Epithelial cell of proximal tubule (primary cell): Measurements from ENCODE around the gene RIPOR3. TPM values are rescaled to one million over a fixed set of nuclear protein-coding genes. Genes with fewer than 3 reads are reported as not detected.

Experiments
- DNase-seq: peaks from one replicate; pipeline ENCODE4 v3.0.0-alpha.2; 2011; ENCODE audit warnings: low read depth
- H3K4me3 ChIP-seq: 2 replicates; pipeline ENCODE4 v1.5.1; 2011; ENCODE audit warnings: low read depth, mild to moderate bottlenecking, low read length
- total RNA-seq: library from RNA; depleted of rRNA; stranded (reverse); fragments of >200 nt; gene quantifications from 2 replicates; pipeline ENCODE4 v1.2.3, GENCODE V29; 2015
- TF ChIP-seq, protein P1 (sequence below): conservative IDR thresholded peaks from 2 replicates; pipeline ENCODE4 v1.5.1; 2012; ENCODE audit warnings: low read depth, mild to moderate bottlenecking, low read length

RIPOR3 gene
- total RNA-seq, 1 donor from 2014 or later, result 1.8 TPM

DNA sequence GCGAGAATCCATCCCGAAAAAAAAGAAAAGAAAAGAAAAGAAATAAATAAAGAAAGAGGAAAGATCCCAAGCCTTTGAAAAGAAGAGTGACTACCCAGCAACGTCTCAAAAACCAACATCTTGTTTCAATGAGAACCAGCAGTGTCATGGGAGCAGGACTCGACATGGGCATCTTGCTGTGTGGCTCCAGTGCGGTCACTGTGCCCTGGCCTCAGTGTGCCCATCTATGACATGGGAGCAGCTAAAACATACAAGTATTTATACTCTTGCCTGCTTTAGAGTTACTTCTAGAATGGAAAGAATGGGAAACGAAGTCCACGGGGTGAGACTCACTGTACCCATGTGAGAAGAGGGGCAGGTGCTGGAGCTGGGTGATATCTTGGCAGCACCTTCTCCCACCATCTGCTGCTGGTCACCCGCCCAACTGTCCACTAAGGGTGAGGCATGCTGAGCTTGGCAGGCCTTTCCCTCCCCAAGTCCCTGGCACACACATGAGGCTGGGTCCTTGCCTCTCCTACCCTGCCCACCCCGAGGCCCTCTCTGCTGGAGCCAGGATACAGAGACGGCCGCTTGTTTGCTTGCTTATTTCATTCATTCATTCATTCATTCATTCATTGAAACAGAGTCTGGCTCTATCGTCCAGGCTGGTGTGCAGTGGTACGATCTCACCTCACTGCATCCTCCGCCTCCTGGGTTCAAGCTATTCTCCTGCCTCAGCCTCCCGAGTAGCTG lies 77.7 kb downstream of the RIPOR3 start:
- no peak overlapping the region for H3K4me3 ChIP-seq
- no peak for DNase-seq
- TF ChIP-seq, protein P1, sequence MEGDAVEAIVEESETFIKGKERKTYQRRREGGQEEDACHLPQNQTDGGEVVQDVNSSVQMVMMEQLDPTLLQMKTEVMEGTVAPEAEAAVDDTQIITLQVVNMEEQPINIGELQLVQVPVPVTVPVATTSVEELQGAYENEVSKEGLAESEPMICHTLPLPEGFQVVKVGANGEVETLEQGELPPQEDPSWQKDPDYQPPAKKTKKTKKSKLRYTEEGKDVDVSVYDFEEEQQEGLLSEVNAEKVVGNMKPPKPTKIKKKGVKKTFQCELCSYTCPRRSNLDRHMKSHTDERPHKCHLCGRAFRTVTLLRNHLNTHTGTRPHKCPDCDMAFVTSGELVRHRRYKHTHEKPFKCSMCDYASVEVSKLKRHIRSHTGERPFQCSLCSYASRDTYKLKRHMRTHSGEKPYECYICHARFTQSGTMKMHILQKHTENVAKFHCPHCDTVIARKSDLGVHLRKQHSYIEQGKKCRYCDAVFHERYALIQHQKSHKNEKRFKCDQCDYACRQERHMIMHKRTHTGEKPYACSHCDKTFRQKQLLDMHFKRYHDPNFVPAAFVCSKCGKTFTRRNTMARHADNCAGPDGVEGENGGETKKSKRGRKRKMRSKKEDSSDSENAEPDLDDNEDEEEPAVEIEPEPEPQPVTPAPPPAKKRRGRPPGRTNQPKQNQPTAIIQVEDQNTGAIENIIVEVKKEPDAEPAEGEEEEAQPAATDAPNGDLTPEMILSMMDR, result no peak

DNA sequence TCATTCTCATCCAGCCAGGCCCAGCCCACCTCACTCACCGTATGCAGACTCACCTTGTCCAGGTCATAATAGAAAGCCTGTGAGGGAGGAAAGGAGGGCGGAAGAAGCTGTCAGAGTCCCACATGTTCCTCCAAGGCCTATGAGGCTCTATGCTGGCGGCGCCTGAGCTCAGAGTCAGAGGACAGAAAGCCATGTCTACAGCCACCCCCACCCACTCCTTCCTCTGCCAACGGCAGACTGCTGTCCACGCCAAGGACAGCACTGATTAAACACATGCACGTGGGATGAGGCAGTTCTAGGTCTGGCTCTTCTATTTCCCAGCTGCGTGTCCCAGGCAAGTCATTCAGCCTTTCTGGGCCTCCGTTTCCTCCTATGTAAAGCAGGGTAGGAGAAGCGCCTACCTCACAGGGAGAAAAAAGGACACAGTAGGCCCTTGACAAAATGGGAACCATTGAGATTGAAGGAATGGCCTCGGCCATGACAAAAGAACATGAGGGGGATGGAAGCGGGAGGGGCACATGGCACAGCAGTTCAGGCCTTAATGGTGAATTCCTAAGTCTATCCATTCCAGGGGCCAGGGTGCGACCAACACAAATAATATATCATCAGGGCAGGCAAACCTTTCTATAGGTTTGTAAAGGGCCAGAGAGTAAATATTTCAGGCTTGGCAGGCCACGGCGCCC lies 80.1 kb downstream of the RIPOR3 start:
- TF ChIP-seq, protein P1, result no peak
- no peak overlapping the region for H3K4me3 ChIP-seq
- DNase-seq, result no peak

DNA sequence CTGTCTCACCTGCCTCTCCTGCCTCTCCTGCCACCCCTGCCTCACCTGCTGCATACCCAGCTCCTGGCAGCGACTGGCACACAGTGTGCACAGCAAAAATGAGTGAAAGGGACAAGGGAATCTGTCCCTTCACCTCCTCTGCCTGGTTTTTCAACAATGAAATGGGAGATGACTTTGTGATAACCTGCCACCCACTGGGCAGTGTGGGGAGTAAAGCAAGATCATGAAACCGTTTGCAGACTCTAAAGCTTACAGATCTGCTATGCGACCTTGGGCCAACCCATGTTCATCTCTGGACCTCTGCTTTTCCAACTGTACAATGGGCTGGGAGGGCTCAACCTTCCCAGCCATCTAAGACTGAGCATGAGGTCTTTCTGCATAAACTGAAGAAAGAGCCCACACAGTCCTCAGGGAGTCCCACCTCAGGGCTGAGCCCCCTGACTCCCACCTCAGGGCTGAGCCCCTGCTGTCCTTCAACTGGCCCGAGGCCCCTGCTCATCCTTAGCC lies 81.1 kb downstream of the RIPOR3 start:
- DNase-seq, result no peak
- TF ChIP-seq, protein P1, result peak; percentile 12
- no peak overlapping the region for H3K4me3 ChIP-seq

DNA sequence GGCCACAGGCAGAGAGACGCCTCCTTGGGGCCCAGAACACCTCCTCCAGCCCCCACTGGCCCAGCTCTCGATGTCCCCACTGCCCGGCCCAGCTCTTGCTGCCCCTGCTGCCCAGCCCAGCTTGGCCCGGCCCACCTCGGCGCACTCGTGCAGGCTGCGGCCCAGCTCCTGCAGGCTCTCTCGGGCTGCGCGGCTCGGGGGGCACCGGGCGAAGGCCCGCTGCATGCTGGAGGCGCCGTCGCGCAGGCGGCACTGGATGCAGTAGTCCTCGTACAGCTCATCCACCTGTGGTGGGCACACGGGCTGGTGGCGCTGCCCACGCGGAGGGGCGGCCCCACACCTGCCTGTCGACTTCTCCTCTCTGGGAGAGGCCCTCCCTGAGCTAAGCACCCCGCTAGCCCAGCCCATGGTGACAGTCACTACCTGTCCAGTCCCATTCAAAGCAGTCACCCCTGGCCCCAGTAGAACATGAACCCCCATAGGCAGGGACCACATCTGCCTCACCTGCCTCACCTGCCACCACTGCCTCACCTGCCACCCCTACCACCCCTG lies 81.8 kb downstream of the RIPOR3 start:
- DNase-seq, result no peak
- TF ChIP-seq, protein P1, result no peak
- no peak overlapping the region for H3K4me3 ChIP-seq

DNA sequence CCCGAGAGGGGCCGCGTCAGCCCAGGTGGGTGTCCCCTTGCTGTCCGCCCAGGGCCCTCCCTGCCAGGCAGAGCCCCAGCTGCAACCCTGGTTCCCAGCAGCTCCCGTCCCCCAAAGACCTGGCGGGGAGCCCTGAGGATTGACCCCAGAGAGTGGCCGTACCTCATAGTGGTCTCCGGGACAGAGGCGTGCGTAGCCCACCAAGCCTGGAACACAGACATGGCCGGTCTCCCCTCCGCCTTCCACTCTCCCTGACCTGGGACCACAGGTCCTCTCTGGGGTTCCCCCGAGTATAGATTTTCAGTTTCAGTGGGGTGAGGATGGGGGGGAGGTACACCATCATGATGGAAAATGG lies 82.6 kb downstream of the RIPOR3 start:
- TF ChIP-seq, protein P1, result no peak
- DNase-seq, result no peak

DNA sequence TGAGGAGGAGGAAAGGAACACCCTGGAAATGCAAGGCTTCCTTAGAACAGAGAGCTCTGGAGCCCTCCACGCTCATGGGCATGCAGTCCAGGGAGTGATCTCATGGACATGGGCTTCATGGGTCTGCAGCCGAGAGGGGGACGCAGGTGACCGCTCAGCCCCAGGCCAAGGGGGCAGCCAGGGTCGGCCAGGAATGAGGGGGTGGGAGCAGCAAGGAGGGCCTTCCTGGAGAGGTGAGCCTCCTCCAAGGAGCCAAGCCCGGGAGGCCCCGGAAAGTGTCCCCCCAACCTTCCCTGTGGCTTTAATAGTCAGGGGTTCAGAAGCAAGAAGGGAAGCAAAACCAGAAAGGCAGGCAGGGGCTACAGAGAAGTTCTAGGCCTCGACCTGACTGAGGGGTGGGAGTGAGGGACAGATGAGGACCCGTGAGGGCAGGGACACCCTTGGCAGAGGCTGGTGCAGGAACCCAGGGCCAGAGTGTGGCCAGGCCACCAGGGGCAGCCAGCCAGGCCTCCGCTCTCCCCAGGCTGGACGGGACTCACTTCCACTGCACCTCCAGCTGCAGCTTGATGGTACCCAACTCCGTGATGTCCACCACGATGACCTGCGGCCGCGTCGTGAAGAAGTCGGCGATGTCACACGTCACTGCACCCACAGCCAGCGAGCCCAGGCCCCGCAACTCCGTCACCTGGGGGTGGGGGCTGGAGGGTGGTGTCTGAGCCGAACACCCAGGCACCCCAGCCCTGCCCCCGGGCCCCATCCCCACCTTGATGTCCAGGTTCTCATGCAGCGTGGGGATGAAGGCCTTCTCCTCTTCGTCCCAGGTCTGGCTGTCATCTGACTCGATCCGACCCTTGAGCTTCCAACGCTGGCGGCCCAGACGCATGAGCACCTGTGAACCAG lies 83.2 kb downstream of the RIPOR3 start:
- TF ChIP-seq, protein P1, result no peak
- no peak for DNase-seq
- no peak overlapping the region for H3K4me3 ChIP-seq

More for the DNA sequence above, 82.6 kb downstream of the RIPOR3 start:
- H3K4me3 ChIP-seq, result no peak overlapping the region
